GM12872 (cell line): ENCODE data around the gene LILRA6.

Experiments
- CTCF ChIP-seq: IDR thresholded peaks from 3 replicates; pipeline ENCODE4 v1.5.1; 2011; ENCODE audit warnings: low read depth, mild to moderate bottlenecking, low read length, moderate library complexity; ENCODE audit not compliant: insufficient read depth

LILRA6 gene

GRCh38 chr19:54191011-54191810 is 51.4 kb downstream of the LILRA6 start, which contains the start of gene TSEN34:
Gene TSEN34 (plus strand): TSS chr19:54191308. CDS start chr19:54191365, 57 bp downstream.
- TF ChIP-seq CTCF: no peak

GRCh38 chr19:54190503-54191010 is 52.0 kb downstream of the LILRA6 start:
- TF ChIP-seq CTCF: no peak

- no peak for TF ChIP-seq CTCF
These were observed 52.7 kb downstream of the LILRA6 start for GRCh38 chr19:54189735-54190502.

GRCh38 chr19:54189145-54189734 is 53.4 kb downstream of the LILRA6 start, which contains the start of gene MBOAT7:
Gene MBOAT7 (minus strand): TSS chr19:54189580. CDS start chr19:54188508, 1,072 bp downstream.
- TF ChIP-seq CTCF: peak; percentile 47; the same call in 2 of the 3 replicates

GRCh38 chr19:54188215-54188871 is 54.2 kb downstream of the LILRA6 start:
- no peak for TF ChIP-seq CTCF

GRCh38 chr19:54186934-54187381 is 55.6 kb downstream of the LILRA6 start:
- no peak for TF ChIP-seq CTCF
